Stimulated activated memory B cell treated with anti-CD40 and anti-IgM and Interleukin-4, amounts not matched to agents 10 μg/mL and 1 μg/mL and 100 μg/mL, for 72 hours (primary cell): Measurements from ENCODE around the gene ARPC4.
A peak's percentile ranks its signal among the peaks of the same experiment; 100 is the strongest.
"Not testable (repeated sequence)": the region's sequence is repeated elsewhere in the genome, so short reads cannot be mapped to it uniquely, and the experiment has no call there.

ENCODE experiments used
- ATAC-seq: fragments of 150-1000 bp; cut with Tn5 transposase; 2 replicates; pipeline ENCODE4 v1.10.0; 2021
- H3K27ac Mint-ChIP-seq: one replicate; pipeline ENCODE4 v1.8.0; 2022; ENCODE audit warnings: mild to moderate bottlenecking, mixed read lengths
- H3K27me3 Mint-ChIP-seq: one replicate; pipeline ENCODE4 v1.8.0; 2022; ENCODE audit warnings: mixed read lengths
- H3K36me3 Mint-ChIP-seq: one replicate; pipeline ENCODE4 v1.8.0; 2022; ENCODE audit warnings: mixed read lengths
- H3K4me1 Mint-ChIP-seq: one replicate; pipeline ENCODE4 v1.8.0; 2022; ENCODE audit warnings: mixed read lengths
- H3K4me3 Mint-ChIP-seq: one replicate; pipeline ENCODE4 v1.8.0; 2022; ENCODE audit warnings: mild to moderate bottlenecking, moderate library complexity, mixed read lengths
- H3K9me3 Mint-ChIP-seq: one replicate; pipeline ENCODE4 v1.8.0; 2022; ENCODE audit warnings: mixed read lengths

Gene ARPC4

GRCh38 chr3:9841015-9841414, 48.1 kb downstream of the ARPC4 start:
- Mint-ChIP-seq H3K9me3 (no peaks in the 10 kb centered on the region), H3K36me3 (peaks cover 54% of the 10 kb centered on the region), H3K27ac (no peak overlapping the region), H3K4me1 (peaks cover 30% of the 10 kb centered on the region), H3K4me3 (no peak overlapping the region), H3K27me3 (no peaks in the 10 kb centered on the region)
- no peak for ATAC-seq

DNA sequence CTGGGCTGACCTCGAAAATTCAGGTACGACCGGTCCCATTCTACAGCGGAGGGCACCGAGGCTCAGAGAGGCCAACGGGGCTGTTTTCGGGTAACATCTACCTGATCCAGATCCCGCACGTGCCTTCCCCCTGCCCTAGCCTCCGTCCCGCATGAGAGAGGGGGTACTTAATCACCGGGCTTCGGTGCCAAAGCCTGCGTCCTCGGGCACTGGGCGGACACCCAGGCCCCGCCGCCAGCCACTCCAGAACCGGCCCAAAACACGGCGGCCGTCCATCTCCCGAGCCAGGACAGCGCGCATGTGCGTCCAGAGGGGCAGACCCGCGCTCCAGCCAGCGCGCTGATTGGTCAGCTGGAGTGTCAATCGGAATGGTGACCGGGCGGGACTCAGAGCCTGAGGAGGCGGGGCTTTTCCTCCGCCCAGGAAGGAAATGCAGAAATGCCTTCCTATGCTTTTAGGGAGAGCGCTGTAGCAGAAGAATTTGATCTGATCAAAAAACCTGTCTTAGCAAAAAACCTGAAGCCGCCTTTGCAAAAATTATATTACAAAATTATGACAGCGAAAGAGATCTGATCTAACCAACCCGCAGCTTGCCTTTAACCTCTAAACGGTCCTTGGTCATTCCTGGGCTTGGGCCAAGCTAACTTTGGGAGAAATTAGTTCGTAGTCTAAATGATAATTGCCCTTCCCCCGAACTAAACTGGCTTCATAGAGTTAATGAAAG, 51.0 kb downstream of the ARPC4 start, which contains the start of gene RPUSD3:
RPUSD3 (minus strand) TSS at position 294 of the 724 bp plus-strand sequence; CDS start at position 276, 18 bp downstream.
- Mint-ChIP-seq H3K9me3 (no peaks in the 10 kb centered on the region), H3K27me3 (no peaks in the 10 kb centered on the region), H3K4me3 (peak within 1 kb of the TSS; percentile 93), H3K27ac (peak within 1 kb of the TSS; percentile 90), H3K36me3 (peaks cover 35% of the 10 kb centered on the region), H3K4me1 (peaks cover 30% of the 10 kb centered on the region)
- peak; percentile 99 for ATAC-seq

GRCh38 chr3:9846231-9846630, 53.3 kb downstream of the ARPC4 start:
- H3K4me1 Mint-ChIP-seq, result peaks cover 30% of the 10 kb centered on the region
- no peak overlapping the region for H3K4me3 Mint-ChIP-seq
- H3K27ac Mint-ChIP-seq, result peak overlapping the region; percentile 24
- peaks cover 14% of the 10 kb centered on the region for H3K36me3 Mint-ChIP-seq
- no peak for ATAC-seq
- no peaks in the 10 kb centered on the region for H3K27me3 Mint-ChIP-seq
- no peaks in the 10 kb centered on the region for H3K9me3 Mint-ChIP-seq

DNA sequence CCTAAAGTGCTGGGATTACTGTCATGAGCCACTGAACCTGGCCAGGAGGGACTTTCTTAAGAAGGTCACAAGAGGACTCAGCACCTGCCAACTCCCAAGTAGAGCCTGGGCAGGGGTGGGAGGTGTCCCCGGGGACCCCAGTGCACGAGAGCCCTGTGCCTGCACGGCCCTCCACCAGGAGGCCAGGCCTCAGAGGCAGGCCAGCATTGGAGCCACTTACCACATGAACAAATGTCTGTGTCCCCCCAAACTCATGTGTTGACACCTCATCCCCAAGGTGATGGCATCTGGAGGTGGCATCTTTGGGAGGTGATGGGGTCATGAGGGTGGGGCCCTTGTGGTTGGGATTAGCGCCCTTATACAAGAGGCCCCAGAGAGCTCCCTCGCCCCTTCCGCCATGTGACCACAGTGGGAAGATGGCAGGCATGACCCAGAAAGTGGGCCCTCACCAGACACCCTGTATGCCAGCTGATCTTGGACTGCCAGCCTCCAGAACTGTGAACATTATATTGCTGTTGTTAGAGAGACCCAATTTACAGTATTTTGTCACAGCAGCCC, 54.1 kb downstream of the ARPC4 start:
- Mint-ChIP-seq H3K27me3 (no peaks in the 10 kb centered on the region), H3K9me3 (no peaks in the 10 kb centered on the region), H3K4me1 (peaks cover 26% of the 10 kb centered on the region), H3K36me3 (peaks cover 6% of the 10 kb centered on the region), H3K4me3 (no peak overlapping the region), H3K27ac (peak overlapping the region; percentile 24)
- ATAC-seq, result no peak

DNA sequence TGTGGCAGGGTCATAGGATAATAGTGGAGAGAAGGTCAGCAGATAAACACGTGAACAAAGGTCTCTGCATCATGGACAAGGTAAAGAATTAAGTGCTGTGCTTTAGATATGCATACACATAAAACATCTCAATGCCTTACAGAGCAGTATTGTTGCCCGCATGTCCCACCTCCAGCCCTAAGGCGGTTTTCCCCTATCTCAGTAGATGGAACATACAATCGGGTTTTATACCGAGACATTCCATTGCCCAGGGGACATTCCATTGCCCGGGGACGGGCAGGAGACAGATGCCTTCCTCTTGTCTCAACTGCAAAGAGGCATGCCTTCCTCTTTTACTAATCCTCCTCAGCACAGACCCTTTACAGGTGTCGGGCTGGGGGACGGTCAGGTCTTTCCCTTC, 55.0 kb downstream of the ARPC4 start:
- ATAC-seq, H3K36me3 Mint-ChIP-seq, H3K27ac Mint-ChIP-seq, H3K27me3 Mint-ChIP-seq, H3K9me3 Mint-ChIP-seq, H3K4me3 Mint-ChIP-seq: not testable (repeated sequence)
- peaks cover 18% of the 10 kb centered on the region for H3K4me1 Mint-ChIP-seq

DNA sequence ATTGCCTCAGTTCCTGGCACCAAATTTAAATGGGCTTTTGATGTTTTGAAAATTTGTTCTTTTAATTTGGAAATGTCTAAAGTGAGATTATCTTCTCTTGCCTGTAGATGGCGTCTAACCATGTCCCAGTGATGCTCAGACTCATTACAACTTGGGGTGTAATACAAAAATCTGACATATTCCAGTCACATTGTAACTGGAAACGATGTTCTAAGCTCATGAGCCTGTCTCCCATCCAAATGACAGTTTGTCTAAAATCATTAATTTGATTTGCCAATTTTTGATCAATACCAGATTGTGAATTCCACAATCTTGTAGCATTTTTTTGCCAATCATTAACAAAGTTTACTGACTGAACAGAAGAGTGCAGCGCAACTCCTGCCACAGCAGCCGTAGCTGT, 56.0 kb downstream of the ARPC4 start:
- H3K36me3 Mint-ChIP-seq, H3K9me3 Mint-ChIP-seq, H3K4me3 Mint-ChIP-seq, H3K4me1 Mint-ChIP-seq, ATAC-seq, H3K27me3 Mint-ChIP-seq, H3K27ac Mint-ChIP-seq: not testable (repeated sequence)

DNA sequence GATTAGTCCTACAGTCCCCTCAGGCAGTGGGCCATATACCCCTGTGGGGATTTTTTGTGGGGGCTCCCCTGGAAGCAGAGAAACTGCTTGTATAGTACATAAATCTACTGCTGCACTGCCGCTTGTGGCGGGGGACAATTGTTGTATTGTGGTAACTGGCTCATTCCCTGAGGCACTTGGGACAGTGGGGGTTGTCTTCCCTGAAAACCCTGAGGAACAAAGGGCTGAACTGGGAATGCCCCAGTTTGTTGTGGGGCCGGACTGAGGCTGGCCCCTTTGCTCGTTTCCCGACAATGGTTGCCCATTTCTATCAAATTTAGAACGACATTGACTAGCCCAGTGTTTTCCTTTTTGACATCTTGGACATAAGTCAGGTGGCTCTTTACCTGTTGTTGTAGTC, 58.5 kb downstream of the ARPC4 start:
- not testable (repeated sequence) for H3K4me3 Mint-ChIP-seq, ATAC-seq, H3K9me3 Mint-ChIP-seq, H3K27me3 Mint-ChIP-seq, H3K4me1 Mint-ChIP-seq, H3K36me3 Mint-ChIP-seq, H3K27ac Mint-ChIP-seq

GRCh38 chr3:9851926-9852325, 59.0 kb downstream of the ARPC4 start:
- not testable (repeated sequence) for H3K27ac Mint-ChIP-seq, ATAC-seq, H3K4me1 Mint-ChIP-seq, H3K9me3 Mint-ChIP-seq, H3K27me3 Mint-ChIP-seq, H3K4me3 Mint-ChIP-seq, H3K36me3 Mint-ChIP-seq

GRCh38 chr3:9852528-9852927, 59.6 kb downstream of the ARPC4 start:
- Mint-ChIP-seq H3K27ac (no peak overlapping the region), H3K36me3 (no peaks in the 10 kb centered on the region), H3K4me3 (no peak overlapping the region), H3K9me3 (no peaks in the 10 kb centered on the region), H3K27me3 (peaks cover 8% of the 10 kb centered on the region), H3K4me1 (no peaks in the 10 kb centered on the region)
- ATAC-seq, result no peak

- not testable (repeated sequence) for H3K9me3 Mint-ChIP-seq, ATAC-seq, H3K27ac Mint-ChIP-seq, H3K4me1 Mint-ChIP-seq, H3K4me3 Mint-ChIP-seq, H3K27me3 Mint-ChIP-seq, H3K36me3 Mint-ChIP-seq
Measured at GRCh38 chr3:9854291-9854940, 61.5 kb downstream of the ARPC4 start.

- H3K4me1 Mint-ChIP-seq, result no peaks in the 10 kb centered on the region
- H3K27ac Mint-ChIP-seq, result no peak overlapping the region
- no peak overlapping the region for H3K4me3 Mint-ChIP-seq
- no peak for ATAC-seq
- no peaks in the 10 kb centered on the region for H3K36me3 Mint-ChIP-seq
- no peaks in the 10 kb centered on the region for H3K9me3 Mint-ChIP-seq
- H3K27me3 Mint-ChIP-seq, result peaks cover 8% of the 10 kb centered on the region
Measured at GRCh38 chr3:9855594-9855993, 62.7 kb downstream of the ARPC4 start.
